Vagina (tissue), 2 donors: ENCODE measurements around the gene FAM20B. TPM values are rescaled to one million over a fixed set of nuclear protein-coding genes. Genes with fewer than 3 reads are reported as not detected.

Experiments used
- DNase-seq, 2 donors: peaks; one replicate each; pipeline ENCODE4 v3.0.0-alpha.2; 2017; ENCODE audit errors: extremely low spot score in 2 of 2
- H3K27ac ChIP-seq: fragments of 200-600 bp; sonication (generic); one replicate; pipeline ENCODE4 v1.5.1; 2019
- H3K27me3 ChIP-seq: fragments of 200-600 bp; sonication (generic); one replicate; pipeline ENCODE4 v1.5.1; 2019
- H3K36me3 ChIP-seq, 2 donors: fragments of 200-600 bp; sonication (generic); one replicate each; pipeline ENCODE4 v1.5.1; 2017 to 2019
- H3K4me1 ChIP-seq: fragments of 200-600 bp; sonication (generic); one replicate; pipeline ENCODE4 v1.5.1; 2019
- H3K4me3 ChIP-seq, 2 donors: fragments of 200-600 bp; sonication (generic); 1 replicate in 1 of 2; 2 replicates in 1 of 2; pipeline ENCODE4 v1.5.1; 2016 to 2019
- H3K9me3 ChIP-seq: fragments of 200-600 bp; sonication (generic); one replicate; pipeline ENCODE4 v1.5.1; 2019
- POLR2A ChIP-seq, 2 donors: fragments of 450-650 bp; IDR thresholded peaks; one replicate each; pipeline ENCODE4 v1.6.1; 2017; ENCODE audit warnings: antibody characterized with exemption in 2 of 2, mild to moderate bottlenecking in 2 of 2, moderate library complexity in 2 of 2
- POLR2AphosphoS5 ChIP-seq, 2 donors: sonication (generic); formaldehyde crosslinking; IDR thresholded peaks; one replicate each; pipeline ENCODE4 v1.9.0; 2017; ENCODE audit warnings: antibody characterized with exemption in 2 of 2, mild to moderate bottlenecking in 2 of 2, low read depth in 1 of 2; ENCODE audit not compliant: insufficient read depth in 1 of 2
- intact Hi-C: fragments of 100-400 bp; cut with DNase I; formaldehyde crosslinking; loops from one replicate; pipeline ENCODE4 v1.15.1; 2023
- total RNA-seq: library from RNA; depleted of rRNA; stranded (reverse); fragments of >200 nt; gene quantifications from one replicate; pipeline ENCODE4 v1.2.3, GENCODE V29; 2016
- TF ChIP-seq, protein P1 (sequence below), 3 experiments: fragments of 450-650 bp in 2 of 3; fragments of 200-600 bp in 1 of 3; sonication (generic) in 1 of 3; IDR thresholded peaks; one replicate each; pipeline ENCODE4 v1.5.1; 2017 to 2019; ENCODE audit warnings: antibody characterized with exemption in 3 of 3, mild to moderate bottlenecking in 2 of 3, moderate library complexity in 2 of 3

FAM20B gene
- total RNA-seq, 1 donor from 2014 or later: 19.4 TPM

DNA sequence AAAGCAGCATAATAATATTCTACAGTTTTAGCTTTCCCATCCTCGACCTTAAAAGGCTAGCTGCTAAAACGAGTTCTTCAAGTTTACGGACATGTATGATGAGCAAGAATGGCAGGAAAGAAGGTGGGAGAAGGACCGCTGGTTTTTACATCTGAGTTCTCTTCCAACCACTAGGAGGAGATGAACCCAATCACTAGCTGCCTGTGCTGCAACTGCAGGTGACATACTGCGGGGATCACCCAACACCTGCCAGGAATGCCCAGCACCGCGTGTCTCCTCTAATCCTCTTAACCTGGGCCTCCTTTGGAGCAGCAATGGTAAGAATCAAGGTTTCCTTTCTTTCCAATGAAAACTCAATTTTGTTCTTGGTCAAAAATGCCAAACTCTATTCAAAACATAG lies 79.7 kb downstream of the FAM20B start:
- Histone ChIP-seq H3K27ac (no peak overlapping the region), H3K27me3 (no peaks in the 10 kb centered on the region), H3K36me3 (peaks cover 3 to 37% of the 10 kb centered on the region in 2 donors), H3K4me3 (no peak overlapping the region), H3K4me1 (no peaks in the 10 kb centered on the region), H3K9me3 (no peaks in the 10 kb centered on the region)
- TF ChIP-seq, protein P1, sequence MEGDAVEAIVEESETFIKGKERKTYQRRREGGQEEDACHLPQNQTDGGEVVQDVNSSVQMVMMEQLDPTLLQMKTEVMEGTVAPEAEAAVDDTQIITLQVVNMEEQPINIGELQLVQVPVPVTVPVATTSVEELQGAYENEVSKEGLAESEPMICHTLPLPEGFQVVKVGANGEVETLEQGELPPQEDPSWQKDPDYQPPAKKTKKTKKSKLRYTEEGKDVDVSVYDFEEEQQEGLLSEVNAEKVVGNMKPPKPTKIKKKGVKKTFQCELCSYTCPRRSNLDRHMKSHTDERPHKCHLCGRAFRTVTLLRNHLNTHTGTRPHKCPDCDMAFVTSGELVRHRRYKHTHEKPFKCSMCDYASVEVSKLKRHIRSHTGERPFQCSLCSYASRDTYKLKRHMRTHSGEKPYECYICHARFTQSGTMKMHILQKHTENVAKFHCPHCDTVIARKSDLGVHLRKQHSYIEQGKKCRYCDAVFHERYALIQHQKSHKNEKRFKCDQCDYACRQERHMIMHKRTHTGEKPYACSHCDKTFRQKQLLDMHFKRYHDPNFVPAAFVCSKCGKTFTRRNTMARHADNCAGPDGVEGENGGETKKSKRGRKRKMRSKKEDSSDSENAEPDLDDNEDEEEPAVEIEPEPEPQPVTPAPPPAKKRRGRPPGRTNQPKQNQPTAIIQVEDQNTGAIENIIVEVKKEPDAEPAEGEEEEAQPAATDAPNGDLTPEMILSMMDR (IDR thresholded peaks at IDR 0.05): no peak
- no peak for TF ChIP-seq POLR2AphosphoS5 (IDR thresholded peaks at IDR 0.05; ENCODE audit: insufficient read depth in 1 of 2, low read depth in 1 of 2)
- TF ChIP-seq POLR2A (IDR thresholded peaks at IDR 0.05): no peak
- intact Hi-C loops: no loop called here
- DNase-seq: no peak

DNA sequence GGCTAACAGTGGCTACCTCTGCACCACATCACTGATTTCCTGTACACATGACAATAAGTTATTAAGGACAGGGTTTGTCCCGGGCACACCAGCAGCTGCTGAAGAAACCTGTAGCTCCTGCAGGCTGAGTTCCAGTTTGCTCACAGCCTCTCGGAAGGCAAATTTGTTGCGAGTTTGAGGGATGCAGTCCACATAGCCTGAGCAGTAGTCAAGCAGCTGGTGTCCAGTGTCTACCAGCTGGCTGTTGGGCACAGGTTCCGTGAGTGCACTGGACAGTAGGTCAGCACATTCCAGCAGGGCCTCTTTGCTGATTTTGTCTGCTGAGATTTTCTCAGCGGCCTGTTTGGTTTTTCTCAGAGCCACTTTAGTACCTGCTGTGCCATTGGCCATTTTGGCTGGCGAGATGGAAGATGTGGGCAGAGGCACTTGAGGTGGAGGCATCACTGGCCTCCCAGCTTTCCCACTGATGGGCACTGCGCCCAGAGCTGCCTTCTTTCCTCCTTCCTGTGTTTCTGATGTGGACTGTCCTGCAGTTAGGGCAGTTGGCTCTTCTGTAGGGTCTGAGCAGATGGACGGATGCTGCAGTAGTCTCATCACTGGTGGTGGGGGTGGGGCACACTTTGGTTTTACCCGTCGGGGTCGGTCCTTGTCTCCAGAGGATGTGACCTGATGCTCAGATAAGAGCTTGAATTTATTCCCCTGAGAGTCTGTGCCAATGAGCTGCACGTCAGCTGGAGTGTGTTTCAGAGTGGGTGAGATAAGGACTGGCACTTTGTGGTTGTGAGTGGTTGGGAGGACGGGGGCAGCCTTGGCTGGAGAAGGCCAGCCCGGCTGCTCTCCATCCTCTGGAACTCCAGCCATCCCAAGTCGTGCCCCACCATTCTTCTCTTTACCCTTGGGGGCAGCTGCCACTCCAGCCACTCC lies 82.3 kb downstream of the FAM20B start:
- peaks cover 3 to 63% of the 10 kb centered on the region in 2 donors for H3K36me3 ChIP-seq

DNA sequence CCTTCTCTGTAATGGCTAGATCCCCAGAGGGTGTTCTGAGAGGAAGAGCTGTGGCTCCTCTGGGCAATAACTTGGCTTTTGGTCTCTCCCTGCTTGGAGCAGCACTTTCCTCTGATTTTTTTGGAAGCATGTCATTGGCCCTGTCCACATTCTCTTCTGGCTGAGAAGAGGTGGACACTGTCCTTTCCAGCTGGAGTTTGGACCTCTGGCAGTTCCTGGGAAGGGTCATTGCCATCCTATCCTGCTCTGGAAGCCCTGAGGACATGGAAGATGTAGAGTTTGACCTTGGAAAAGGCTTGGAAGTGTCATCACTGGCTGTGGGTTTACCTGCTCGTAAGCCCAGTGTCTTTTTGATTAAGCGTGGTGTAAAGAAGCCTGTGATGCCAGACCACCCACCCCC lies 83.0 kb downstream of the FAM20B start:
- intact Hi-C loops: no loop called here
- H3K27me3 ChIP-seq: no peaks in the 10 kb centered on the region
- H3K9me3 ChIP-seq: no peaks in the 10 kb centered on the region
- no peak for TF ChIP-seq POLR2A (IDR thresholded peaks at IDR 0.05)
- TF ChIP-seq, protein P1 (IDR thresholded peaks at IDR 0.05): no peak
- TF ChIP-seq POLR2AphosphoS5 (IDR thresholded peaks at IDR 0.05; ENCODE audit: insufficient read depth in 1 of 2, low read depth in 1 of 2): no peak
- no peak overlapping the region for H3K27ac ChIP-seq
- H3K4me1 ChIP-seq: no peaks in the 10 kb centered on the region
- H3K36me3 ChIP-seq: peaks cover 3 to 64% of the 10 kb centered on the region in 2 donors
- DNase-seq: no peak
- H3K4me3 ChIP-seq: no peak overlapping the region

More for the DNA sequence above, 82.3 kb downstream of the FAM20B start:
- intact Hi-C loops: no loop called here
- TF ChIP-seq POLR2A (IDR thresholded peaks at IDR 0.05) (no peak), POLR2AphosphoS5 (IDR thresholded peaks at IDR 0.05; ENCODE audit: insufficient read depth in 1 of 2, low read depth in 1 of 2) (no peak)
- TF ChIP-seq, protein P1 (IDR thresholded peaks at IDR 0.05): no peak
- no peaks in the 10 kb centered on the region for H3K9me3 ChIP-seq
- no peak overlapping the region for H3K4me3 ChIP-seq
- no peak for DNase-seq
- no peaks in the 10 kb centered on the region for H3K27me3 ChIP-seq
- H3K27ac ChIP-seq: no peak overlapping the region
- H3K4me1 ChIP-seq: no peaks in the 10 kb centered on the region

DNA sequence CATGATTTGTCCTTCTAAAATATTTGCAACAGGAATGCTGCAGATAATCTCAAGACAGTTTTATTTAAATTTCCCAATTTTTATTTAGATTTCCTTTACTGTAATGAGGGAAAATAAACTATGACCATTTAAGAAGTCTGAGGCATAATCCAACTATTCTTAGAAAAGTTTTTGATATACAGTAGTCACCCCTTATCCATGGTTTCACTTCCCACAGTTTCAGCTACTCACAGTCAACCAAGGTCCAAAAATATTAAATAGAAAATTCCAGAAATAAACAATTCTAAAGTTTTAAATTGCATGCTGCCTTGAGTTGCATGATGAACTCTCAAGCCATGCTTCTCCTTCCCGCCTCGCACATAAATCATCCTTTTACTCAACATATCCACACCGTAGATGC lies 89.5 kb downstream of the FAM20B start:
- Histone ChIP-seq H3K4me3 (no peak overlapping the region), H3K27me3 (no peaks in the 10 kb centered on the region), H3K27ac (no peak overlapping the region), H3K36me3 (peaks cover 0 to 46% of the 10 kb centered on the region in 2 donors), H3K9me3 (no peaks in the 10 kb centered on the region), H3K4me1 (peaks cover 8% of the 10 kb centered on the region)
- DNase-seq: no peak
- intact Hi-C loops: no loop called here
- TF ChIP-seq POLR2AphosphoS5 (IDR thresholded peaks at IDR 0.05; ENCODE audit: insufficient read depth in 1 of 2, low read depth in 1 of 2) (no peak), POLR2A (IDR thresholded peaks at IDR 0.05) (no peak)

DNA sequence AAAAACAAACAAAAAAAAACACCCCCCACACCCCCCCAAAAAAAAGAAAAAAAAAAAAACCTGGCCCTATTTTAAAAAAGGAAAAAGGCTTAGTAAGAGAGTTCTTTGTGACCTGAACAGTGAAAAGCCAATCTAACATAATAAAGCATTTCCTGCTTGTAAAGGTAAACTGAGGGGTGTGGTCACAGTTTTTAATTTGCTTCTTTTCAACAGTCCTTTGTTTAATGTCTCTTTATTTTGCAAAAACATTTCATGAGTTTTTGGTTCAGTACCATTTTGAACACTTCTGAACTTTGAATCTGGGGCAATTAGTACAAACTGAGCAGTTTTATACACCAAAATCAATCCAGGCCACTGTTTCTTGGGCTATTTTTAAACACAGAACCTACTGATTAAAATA lies 93.8 kb downstream of the FAM20B start:
- no peak for DNase-seq
- peaks cover 0 to 23% of the 10 kb centered on the region in 2 donors for H3K36me3 ChIP-seq
- peaks cover 13% of the 10 kb centered on the region for H3K4me1 ChIP-seq
- TF ChIP-seq, protein P1 (IDR thresholded peaks at IDR 0.05): no peak
- TF ChIP-seq POLR2AphosphoS5 (IDR thresholded peaks at IDR 0.05; ENCODE audit: insufficient read depth in 1 of 2, low read depth in 1 of 2): no peak
- no peak for TF ChIP-seq POLR2A (IDR thresholded peaks at IDR 0.05)
- intact Hi-C loops: loop anchor here (2.0 kb wide), 1 partner anchor 79 kb away; no protein-coding TSS in a partner anchor
- no peaks in the 10 kb centered on the region for H3K9me3 ChIP-seq
- no peaks in the 10 kb centered on the region for H3K27me3 ChIP-seq
- no peak overlapping the region for H3K4me3 ChIP-seq
- H3K27ac ChIP-seq: no peak overlapping the region
